ENCODE measurements around the gene LRRC4C. TPM values are rescaled to one million over a fixed set of nuclear protein-coding genes. Genes with fewer than 3 reads are reported as not detected.

The LRRC4C gene
- total RNA-seq, 1 experiment from 2014 or later: not detected

DNA sequence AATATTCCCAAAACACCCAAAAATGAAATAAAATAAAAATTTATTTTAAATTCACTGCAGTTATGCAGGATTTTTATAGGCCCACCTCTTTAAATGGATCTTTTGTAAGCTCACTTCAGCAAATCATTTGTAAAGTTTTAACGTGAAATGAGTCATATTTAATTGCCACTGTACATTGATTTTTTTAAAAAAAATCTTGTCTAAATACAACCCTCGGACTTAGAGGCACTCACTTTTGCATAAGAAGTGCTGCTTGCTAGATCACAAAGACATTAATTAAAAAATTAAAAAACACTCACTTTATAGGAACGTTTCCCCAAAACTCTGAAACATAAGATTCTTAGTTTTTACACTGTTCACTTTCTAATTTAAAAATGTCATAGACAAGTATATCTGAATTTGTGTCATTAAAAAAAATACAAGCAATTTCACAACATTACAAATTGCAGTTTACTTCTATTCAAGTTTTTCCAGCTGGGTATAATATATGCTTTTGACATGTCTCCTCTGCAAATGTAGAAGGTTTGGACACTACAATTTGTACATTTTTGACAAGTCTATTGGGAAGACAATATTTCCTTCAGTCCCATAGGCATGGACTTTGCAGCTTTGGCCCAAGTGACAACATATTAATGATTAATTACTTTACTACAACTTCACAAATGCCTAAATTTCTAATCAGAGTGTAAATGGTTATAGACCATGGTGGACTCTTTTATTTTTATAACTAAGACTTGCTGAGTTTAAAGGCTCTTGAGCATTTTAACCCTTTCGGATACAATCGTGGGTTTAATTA, 1088.4 kb downstream of the LRRC4C start:
- in situ Hi-C loops (cut with HindIII; ENCODE audit: low pct_unique_long_range_greater_than_20kb, low sequenced_read_pairs): no loop called here
- no peak for DNase-seq (ENCODE audit: low read depth, low spot score)

DNA sequence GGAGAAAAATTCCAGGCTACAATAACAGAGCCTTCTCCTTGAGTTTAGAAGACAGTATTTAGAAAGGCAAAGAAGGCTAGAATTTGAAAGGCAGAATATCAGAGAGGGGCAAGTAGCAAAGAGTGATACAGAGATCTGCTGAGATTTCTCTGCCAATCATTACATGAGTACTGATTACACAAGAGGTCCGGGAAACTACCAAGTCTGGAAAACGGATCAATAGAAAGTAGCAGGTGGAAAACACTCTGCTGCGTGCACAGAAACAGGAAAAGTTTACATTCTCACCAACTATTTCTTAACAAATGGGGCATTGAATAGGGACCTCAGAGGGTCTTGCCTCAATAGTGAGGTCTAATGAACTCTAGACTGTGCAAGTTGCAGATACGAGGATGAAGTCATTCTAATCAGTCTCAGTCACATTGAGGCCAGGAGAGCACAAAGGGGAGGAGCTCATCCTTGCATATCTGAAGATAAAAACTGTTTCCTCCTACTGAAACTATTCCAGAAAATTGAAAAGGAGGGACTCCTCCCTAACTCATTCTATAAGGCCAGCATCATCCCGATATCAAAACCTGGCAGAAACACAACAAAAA, 1099.2 kb downstream of the LRRC4C start:
- in situ Hi-C loops (cut with HindIII; ENCODE audit: low pct_unique_long_range_greater_than_20kb, low sequenced_read_pairs): no loop called here
- no peak for DNase-seq (ENCODE audit: low read depth, low spot score)

DNA sequence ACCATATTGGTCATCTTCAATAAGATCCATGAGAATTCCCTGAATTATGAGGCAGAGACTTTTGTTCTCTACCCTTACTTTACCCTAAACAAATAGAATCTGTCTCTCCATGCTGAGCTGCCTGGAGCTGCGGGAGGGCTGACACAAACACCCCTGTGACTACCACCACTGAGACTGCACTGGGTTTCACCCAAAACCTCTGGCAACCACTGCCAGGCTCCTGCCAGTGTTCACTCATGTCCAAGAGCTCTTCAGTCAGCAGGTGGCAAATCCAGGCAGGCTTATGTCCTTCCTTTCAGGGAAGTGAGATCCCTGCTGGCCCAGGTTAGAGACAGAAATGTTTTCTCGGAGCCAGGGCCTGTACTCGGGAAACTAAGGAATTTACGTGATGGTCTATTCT, 1105.3 kb downstream of the LRRC4C start:
- in situ Hi-C loops (cut with HindIII; ENCODE audit: low pct_unique_long_range_greater_than_20kb, low sequenced_read_pairs): no loop called here

DNA sequence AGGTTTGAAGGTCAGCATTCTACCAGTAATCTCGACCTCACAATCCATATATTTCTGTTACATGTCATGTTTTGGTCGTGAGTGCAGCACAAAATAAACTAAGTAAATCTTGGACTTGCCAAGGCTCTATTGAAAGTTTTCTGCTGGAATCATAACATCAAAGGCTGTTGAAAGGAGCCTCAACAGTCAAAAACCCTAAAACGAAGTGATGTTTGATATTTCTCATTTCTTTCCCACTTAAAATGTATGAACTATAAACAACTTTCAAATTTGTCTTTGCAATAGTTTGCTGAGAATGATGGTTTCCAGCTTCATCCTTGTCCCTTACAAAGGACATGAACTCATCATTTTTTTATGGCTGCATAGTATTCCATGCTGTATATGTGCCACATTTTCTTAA, 1118.5 kb downstream of the LRRC4C start:
- in situ Hi-C loops (cut with HindIII; ENCODE audit: low pct_unique_long_range_greater_than_20kb, low sequenced_read_pairs): no loop called here
- no peak for DNase-seq (ENCODE audit: low read depth, low spot score)

More for the DNA sequence above, 1105.3 kb downstream of the LRRC4C start:
- DNase-seq (ENCODE audit: low read depth, low spot score): no peak

DNA sequence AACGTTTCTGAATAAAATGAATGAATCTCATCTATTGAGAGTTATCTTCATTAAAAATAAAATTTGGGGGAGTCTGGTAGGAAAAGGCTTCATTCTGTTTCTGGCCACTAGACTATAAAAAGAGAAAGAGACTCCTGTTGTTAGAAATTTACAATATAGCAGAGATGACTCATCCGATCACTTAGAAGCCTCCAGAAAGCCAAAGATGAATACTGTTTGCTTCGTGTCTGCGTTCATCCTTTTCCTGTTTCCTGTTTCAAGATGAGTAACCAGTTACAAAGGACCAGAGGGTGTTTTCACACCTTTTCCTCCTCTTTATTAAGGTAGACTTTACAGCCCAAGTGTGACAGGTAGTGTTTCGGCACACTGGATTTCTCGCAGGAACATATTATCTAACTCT, 1120.7 kb downstream of the LRRC4C start:
- no peak for DNase-seq (ENCODE audit: low read depth, low spot score)

DNA sequence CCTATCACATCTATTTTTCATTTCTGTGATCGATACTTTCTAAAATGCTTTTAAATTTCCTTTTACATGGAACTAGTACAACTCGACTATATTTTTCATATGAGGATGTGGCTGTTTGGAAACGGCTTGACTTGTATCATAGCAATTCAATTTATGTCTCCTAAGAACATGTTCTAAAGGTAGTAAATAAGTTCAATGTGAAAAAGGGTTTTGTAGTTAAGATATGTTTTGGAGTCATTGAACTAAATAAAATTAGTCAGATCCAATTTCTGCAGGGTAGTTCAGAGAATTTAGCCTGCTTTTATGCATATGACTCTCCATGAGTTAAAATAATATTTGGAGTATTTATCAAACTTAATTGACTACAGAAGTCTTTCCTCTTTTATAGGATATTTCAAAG, 1121.4 kb downstream of the LRRC4C start:
- no peak for DNase-seq (ENCODE audit: low read depth, low spot score)
- in situ Hi-C loops (cut with HindIII; ENCODE audit: low pct_unique_long_range_greater_than_20kb, low sequenced_read_pairs): no loop called here

More for the DNA sequence above, 1120.7 kb downstream of the LRRC4C start:
- in situ Hi-C loops (cut with HindIII; ENCODE audit: low pct_unique_long_range_greater_than_20kb, low sequenced_read_pairs): no loop called here

DNA sequence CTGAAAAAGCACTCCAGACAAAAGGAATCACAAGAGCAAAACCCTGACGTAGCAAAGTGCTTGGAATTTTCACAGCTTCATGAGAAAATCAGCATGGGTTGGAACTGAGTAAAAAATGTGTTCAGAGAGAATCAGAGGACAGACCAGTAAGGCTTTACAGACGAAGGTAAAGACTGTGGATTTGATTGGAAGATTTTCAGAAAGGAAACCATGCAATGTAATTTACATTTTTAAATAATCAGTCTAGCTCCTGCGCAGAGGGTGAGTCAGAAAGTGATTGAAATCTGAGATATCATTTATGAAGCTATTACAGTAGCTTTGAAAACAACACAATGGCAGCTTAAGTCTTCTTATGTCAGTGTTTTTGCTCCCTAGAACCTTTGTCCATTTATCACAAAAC, 1122.3 kb downstream of the LRRC4C start:
- in situ Hi-C loops (cut with HindIII; ENCODE audit: low pct_unique_long_range_greater_than_20kb, low sequenced_read_pairs): no loop called here
- DNase-seq (ENCODE audit: low read depth, low spot score): peak; percentile 2

DNA sequence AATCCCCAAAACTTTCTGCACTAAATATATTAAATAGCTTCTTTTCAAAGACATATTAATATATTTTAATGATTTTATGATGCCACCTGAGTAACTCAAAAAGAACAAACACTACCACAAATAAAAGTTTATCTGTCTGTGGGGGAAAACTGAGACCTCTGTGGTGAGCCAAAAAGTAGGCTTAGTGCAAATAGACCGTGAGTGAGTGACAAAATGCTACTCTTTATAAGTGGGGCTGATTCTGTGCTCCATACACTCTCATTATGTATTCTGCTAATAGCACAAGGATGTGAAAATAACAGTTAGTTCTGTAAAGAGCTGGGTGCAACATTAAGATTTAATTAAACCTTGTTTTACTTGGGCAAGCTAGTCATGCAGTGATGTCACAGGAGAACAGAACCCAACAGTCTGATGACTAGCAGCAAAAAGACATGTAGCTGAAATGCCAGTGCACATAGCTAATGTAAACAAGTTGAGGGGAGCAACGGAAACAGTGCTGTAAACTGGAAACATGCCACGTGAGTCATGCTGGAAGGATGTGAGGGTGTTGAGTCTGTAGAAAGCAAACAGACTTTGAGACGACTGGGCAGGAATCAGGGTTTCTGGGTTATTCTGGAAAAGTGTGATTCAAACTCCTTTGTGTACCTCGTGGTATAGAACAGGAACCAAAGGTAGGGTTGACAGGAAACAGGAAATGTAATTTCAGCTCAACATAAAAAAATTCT, 1130.4 kb downstream of the LRRC4C start:
- DNase-seq (ENCODE audit: low read depth, low spot score): peak; percentile 36
- in situ Hi-C loops (cut with HindIII; ENCODE audit: low pct_unique_long_range_greater_than_20kb, low sequenced_read_pairs): no loop called here

DNA sequence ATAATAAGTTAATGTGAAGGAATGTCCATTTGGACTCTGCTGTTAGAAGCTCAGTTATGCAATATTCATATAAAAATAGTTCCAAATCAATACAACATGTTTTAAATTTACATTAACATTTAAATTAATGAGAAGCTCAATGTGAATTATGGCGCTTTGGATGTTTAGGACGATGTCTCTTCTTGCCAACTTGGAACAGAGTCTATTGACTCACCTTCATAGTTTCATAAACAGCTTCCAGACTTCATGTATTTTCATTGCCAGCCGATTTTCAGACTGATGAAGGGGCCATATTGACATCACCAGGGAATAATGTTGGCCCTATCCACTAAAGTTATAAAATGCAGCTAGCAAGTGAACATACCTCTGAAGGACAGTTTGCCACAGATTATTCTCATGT, 1136.2 kb downstream of the LRRC4C start:
- in situ Hi-C loops (cut with HindIII; ENCODE audit: low pct_unique_long_range_greater_than_20kb, low sequenced_read_pairs): no loop called here
- no peak for DNase-seq (ENCODE audit: low read depth, low spot score)

DNA sequence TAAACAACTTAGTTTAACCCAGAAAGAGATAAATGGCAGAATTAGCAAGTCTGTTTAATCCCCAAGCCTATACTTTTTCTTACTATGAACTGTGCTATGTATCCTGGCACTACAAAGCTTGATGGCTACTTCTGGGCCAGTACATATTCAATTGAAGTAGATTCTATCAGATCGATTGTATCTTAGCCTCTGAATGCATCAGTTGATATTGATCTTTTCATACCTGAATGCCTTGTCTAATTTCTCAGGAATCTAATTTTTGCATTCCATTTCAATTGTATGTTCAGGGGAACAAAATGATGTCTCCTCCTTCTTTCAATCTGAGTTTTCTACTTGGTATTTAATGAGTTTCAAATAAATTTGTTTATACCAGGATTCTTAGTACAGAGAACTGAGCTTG, 1137.9 kb downstream of the LRRC4C start:
- no peak for DNase-seq (ENCODE audit: low read depth, low spot score)
- in situ Hi-C loops (cut with HindIII; ENCODE audit: low pct_unique_long_range_greater_than_20kb, low sequenced_read_pairs): no loop called here

DNA sequence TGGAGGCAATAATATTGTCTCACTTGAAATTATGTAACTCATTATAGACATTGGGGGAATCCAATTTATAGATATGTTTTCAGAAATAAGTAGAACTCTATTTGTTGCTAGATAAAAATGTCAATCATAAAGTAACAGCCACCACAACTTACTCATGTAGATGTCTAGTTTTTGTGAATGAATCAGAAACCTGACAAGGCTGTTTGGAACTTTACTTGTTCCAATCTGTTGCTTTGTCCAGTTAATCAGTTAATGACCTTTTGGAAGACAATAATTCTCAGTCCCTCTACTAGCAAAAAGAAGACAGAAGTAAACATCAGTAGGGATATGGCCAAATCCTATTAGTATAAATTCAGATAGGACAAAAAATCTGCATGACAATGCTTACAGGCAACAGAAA, 1143.3 kb downstream of the LRRC4C start:
- no peak for DNase-seq (ENCODE audit: low read depth, low spot score)
- in situ Hi-C loops (cut with HindIII; ENCODE audit: low pct_unique_long_range_greater_than_20kb, low sequenced_read_pairs): no loop called here

DNA sequence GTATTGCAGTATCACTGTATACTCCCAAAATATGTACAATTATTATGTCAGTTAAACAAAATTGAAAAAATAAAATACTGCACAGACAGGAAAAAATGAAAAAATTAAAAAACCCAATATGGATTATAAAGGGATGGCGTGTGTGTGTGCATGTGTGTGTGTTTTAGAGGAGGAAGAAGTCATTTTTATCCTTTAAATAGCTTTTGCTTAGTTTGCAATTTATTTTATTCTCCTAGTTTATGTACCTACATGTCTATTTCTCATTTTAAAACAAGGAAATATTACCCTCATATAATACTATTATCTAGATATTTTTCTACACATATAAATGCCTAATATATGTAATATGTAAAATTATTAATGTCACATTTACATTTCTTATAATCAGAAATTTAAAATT, 1144.3 kb downstream of the LRRC4C start:
- in situ Hi-C loops (cut with HindIII; ENCODE audit: low pct_unique_long_range_greater_than_20kb, low sequenced_read_pairs): no loop called here
- no peak for DNase-seq (ENCODE audit: low read depth, low spot score)

DNA sequence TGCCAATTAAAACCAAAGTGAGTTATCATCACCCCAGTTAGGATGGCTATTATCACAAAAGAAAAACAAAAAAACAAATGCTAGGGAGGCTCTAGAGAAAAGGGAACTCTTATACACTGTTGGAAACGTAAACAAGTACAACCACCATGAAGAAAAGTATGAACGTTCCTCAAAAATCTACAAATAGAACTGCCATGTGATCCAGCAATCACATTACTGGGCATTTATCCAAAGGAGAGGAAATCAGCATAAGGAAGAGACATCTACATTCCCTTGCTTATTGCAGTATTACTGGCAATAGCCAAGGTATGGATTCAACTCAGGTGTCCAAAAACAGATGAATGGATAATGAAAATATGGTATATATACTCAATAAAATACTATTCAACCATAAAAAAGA, 1145.1 kb downstream of the LRRC4C start:
- in situ Hi-C loops (cut with HindIII; ENCODE audit: low pct_unique_long_range_greater_than_20kb, low sequenced_read_pairs): no loop called here
- peak; percentile 4 for DNase-seq (ENCODE audit: low read depth, low spot score)

DNA sequence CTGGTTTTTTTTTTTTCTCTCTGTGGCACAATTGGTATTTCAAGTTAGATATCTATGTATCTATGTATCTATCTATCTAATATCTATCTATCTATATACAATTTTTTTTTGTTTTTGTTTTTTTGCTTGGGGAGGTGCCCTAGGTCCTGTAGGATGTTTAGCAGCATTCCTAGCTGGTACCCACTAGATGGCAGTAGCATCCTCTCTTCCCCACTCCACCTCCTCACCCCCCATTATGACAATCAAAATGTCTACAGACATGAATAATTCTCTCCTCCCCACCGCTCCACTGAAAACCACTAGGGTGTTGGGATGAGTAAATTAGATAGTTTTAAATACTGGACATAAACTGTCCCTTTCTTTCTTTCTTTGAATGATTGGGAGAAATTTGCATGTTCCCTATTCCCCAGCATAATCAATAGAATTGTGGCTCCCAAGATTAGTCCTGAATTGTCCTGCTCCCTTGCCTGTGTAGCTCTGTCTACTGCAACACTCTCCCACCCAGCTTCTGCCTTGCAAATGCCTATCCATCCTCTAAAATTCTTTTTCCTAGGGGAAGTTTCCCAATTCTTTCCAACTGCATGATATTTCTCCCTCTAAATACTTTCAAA, 1152.4 kb downstream of the LRRC4C start:
- DNase-seq (ENCODE audit: low read depth, low spot score): peak; percentile 66
- in situ Hi-C loops (cut with HindIII; ENCODE audit: low pct_unique_long_range_greater_than_20kb, low sequenced_read_pairs): no loop called here

DNA sequence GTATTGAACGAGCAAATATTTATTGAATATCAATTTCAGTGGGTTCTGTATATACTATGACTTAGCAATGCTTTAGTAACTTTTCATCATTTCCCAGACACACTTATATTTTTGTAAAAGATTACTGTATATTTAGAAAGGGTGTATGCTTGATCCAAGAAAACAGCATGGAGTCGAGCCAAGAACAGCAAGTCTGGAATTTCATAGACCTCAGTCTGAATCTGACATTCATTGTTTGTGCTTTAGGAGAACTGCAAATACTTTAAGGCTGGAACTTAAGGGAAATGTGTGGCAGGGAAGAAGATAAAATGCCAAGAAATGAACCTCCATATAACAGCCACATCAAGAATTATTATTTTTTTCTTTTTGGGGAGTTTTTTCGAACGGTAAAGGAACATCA, 1156.8 kb downstream of the LRRC4C start:
- in situ Hi-C loops (cut with HindIII; ENCODE audit: low pct_unique_long_range_greater_than_20kb, low sequenced_read_pairs): no loop called here
- DNase-seq (ENCODE audit: low read depth, low spot score): no peak

DNA sequence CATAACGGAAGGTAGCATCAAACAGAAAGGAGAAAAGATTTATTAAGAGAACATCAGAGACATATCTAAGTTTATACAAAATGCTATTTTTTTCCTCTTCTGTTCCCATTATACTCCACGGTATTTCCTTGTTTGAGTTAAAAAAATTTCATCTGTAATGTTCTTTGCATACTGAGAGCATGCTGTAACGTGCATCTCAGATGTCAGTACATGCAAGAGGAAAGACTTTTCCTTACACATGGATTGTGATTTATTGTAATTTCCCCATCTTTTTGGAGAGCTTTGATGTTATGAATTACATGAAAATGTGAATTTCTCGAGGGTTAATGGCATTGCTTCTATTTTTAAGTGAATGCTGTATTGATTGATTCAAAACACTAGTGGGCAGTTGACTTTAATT, 1164.0 kb downstream of the LRRC4C start:
- in situ Hi-C loops (cut with HindIII; ENCODE audit: low pct_unique_long_range_greater_than_20kb, low sequenced_read_pairs): no loop called here
- no peak for DNase-seq (ENCODE audit: low read depth, low spot score)

DNA sequence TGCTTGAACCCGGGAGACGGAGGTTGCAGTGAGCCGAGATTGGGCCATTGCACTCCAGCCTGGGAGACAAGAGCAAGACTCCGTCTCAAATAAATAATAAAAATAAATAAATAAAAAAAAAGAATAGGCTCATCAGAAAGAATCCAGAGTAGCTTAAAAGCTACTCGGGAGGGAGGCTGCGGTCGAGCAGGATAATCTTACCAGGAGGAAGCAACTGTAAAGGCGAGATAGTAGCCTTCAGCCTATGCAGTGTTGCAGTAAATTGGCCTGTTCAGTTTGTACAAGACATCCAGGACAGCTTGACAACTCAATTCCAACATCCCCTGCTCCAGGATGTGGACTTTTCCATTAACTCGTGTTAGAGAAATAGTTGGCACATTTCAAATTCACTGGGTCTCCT, 1164.7 kb downstream of the LRRC4C start:
- DNase-seq (ENCODE audit: low read depth, low spot score): no peak
- in situ Hi-C loops (cut with HindIII; ENCODE audit: low pct_unique_long_range_greater_than_20kb, low sequenced_read_pairs): no loop called here

DNA sequence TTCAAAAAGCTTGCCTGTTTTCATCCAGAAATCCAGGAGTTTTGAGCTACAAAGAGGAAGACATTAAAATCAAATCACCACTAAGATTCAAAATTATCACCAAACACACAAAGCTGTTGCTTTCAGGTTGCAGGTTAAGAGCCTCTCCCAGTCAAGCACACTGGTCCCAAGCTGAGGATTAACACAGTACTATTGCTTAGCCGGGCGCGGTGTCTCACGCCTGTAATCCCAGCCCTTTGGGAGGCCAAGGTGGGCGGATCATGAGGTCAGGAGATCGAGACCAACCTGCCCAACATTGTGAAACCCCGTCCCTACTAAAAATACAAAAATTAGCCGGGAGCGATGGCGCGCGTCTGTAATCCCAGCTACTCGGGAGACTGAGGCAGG, 1165.1 kb downstream of the LRRC4C start:
- in situ Hi-C loops (cut with HindIII; ENCODE audit: low pct_unique_long_range_greater_than_20kb, low sequenced_read_pairs): no loop called here
- DNase-seq (ENCODE audit: low read depth, low spot score): no peak

Data from SK-MEL-5 (cell line).